NOMO-1 (cell line): Measurements from ENCODE around the gene PLCZ1.
A peak's percentile ranks its signal among the peaks of the same experiment; 100 is the strongest.
"Not testable (repeated sequence)": the region's sequence is repeated elsewhere in the genome, so short reads cannot be mapped to it uniquely, and the experiment has no call there.

Experiments
- DNase-seq, 2 experiments: peaks; one replicate each; lab custom pipeline; 2025; ENCODE audit not compliant: unreplicated experiment in 2 of 2; lab: John Stamatoyannopoulos, UW

Gene PLCZ1

GRCh38 chr12:18703911-18704310 is 33.9 kb downstream of the PLCZ1 start:
- DNase-seq: no peak

- DNase-seq: no peak
These were observed 34.5 kb downstream of the PLCZ1 start for GRCh38 chr12:18703321-18703720.

GRCh38 chr12:18700271-18700670 is 37.5 kb downstream of the PLCZ1 start:
- no peak for DNase-seq

- no peak for DNase-seq
These were observed 40.7 kb downstream of the PLCZ1 start for GRCh38 chr12:18696971-18697602.

- DNase-seq: not testable (repeated sequence)
These were observed 43.8 kb downstream of the PLCZ1 start for GRCh38 chr12:18693986-18694385.

GRCh38 chr12:18690653-18691052 is 47.2 kb downstream of the PLCZ1 start:
- no peak for DNase-seq

GRCh38 chr12:18689771-18690170 is 48.0 kb downstream of the PLCZ1 start:
- DNase-seq: no peak

- DNase-seq: no peak
These were observed 53.4 kb downstream of the PLCZ1 start for GRCh38 chr12:18684430-18684829.

GRCh38 chr12:18683327-18684013 is 54.3 kb downstream of the PLCZ1 start:
- peak in 1 of 2 experiments; percentile 25 for DNase-seq

- no peak for DNase-seq
These were observed 56.0 kb downstream of the PLCZ1 start for GRCh38 chr12:18681818-18682217.

- no peak for DNase-seq
These were observed 60.7 kb downstream of the PLCZ1 start for GRCh38 chr12:18676996-18677588.

GRCh38 chr12:18676141-18676540 is 61.7 kb downstream of the PLCZ1 start:
- no peak for DNase-seq

GRCh38 chr12:18658829-18659228 is 79.0 kb downstream of the PLCZ1 start:
- no peak for DNase-seq

- DNase-seq: no peak
These were observed 79.6 kb downstream of the PLCZ1 start for GRCh38 chr12:18658179-18658578.

- no peak for DNase-seq
These were observed 82.5 kb downstream of the PLCZ1 start for GRCh38 chr12:18655351-18655750.

- DNase-seq: no peak
These were observed 84.3 kb downstream of the PLCZ1 start for GRCh38 chr12:18653465-18653864.

GRCh38 chr12:18652596-18652995 is 85.2 kb downstream of the PLCZ1 start:
- DNase-seq: no peak

GRCh38 chr12:18651525-18651924 is 86.3 kb downstream of the PLCZ1 start:
- DNase-seq: no peak

- DNase-seq: no peak
These were observed 91.4 kb downstream of the PLCZ1 start for GRCh38 chr12:18646286-18646890.

GRCh38 chr12:18644564-18644963 is 93.2 kb downstream of the PLCZ1 start:
- no peak for DNase-seq

- DNase-seq: no peak
These were observed 94.1 kb downstream of the PLCZ1 start for GRCh38 chr12:18643681-18644080.
